Spleen (tissue), 7 donors: Measurements from ENCODE around the gene ZNF326.

ENCODE experiments used
- POLR2A ChIP-seq, 3 donors: fragments of 450-650 bp; IDR thresholded peaks; one replicate each; pipeline ENCODE4 v1.5.1; 2017; ENCODE audit warnings: antibody characterized with exemption in 3 of 3, mild to moderate bottlenecking in 1 of 3
- TF ChIP-seq, protein P1 (sequence below), 11 experiments: fragments of 200-600 bp in 7 of 11; fragments of 450-650 bp in 4 of 11; sonication (generic) in 4 of 11; IDR thresholded peaks in 8 of 11; conservative IDR thresholded peaks in 3 of 11; 1 replicate in 7 of 11; 2 replicates in 4 of 11; pipeline versions ENCODE4 v1.4.0 to v1.8.0; 2016 to 2021; ENCODE audit warnings: antibody characterized with exemption in 11 of 11, inconsistent platforms in 4 of 11, mild to moderate bottlenecking in 1 of 11
- donor health status: DM: no; HTN: no; CAD: no; lungs with moderate emphysema.
- donor health status: DM: no; HTN: no; CAD: no.
- donor health status: DM: no; HTN: no; CAD: no.

DNA sequence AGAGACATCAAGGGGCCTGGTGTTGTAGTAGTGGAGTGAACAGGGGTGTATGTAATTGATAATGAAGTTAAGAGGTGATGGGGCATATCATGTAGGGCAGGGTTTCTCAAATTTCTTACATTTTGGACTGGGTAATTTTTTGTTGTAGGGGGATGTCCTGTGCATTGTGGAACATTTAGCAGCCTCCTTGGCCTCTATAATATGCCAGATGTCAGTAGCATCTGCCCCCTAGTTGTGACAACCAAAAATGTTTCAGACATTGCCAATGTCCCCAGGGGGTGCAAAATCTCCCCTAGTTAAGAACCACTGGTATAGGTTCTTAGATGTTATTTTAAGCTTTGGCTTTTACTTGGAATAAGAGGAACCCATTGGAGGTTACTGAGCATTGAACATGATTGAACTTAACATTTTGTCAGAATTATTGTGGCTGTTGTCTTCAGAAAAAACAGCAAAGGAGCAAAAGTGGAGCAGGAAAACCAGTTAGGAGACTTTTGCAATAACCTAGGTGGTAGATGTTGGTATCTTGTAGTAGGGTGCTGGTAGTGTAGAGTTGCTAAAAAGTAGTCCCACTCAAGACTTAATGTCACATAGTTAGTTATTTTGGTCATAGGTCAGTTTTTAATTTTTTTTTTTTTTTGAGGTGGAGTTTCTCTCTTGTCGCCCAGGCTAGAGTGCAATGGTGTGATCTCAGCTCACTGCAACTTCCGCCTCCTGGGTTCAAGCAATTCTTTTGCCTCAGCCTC, 6.2 kb downstream of the ZNF326 start:
- TF ChIP-seq, protein P1, sequence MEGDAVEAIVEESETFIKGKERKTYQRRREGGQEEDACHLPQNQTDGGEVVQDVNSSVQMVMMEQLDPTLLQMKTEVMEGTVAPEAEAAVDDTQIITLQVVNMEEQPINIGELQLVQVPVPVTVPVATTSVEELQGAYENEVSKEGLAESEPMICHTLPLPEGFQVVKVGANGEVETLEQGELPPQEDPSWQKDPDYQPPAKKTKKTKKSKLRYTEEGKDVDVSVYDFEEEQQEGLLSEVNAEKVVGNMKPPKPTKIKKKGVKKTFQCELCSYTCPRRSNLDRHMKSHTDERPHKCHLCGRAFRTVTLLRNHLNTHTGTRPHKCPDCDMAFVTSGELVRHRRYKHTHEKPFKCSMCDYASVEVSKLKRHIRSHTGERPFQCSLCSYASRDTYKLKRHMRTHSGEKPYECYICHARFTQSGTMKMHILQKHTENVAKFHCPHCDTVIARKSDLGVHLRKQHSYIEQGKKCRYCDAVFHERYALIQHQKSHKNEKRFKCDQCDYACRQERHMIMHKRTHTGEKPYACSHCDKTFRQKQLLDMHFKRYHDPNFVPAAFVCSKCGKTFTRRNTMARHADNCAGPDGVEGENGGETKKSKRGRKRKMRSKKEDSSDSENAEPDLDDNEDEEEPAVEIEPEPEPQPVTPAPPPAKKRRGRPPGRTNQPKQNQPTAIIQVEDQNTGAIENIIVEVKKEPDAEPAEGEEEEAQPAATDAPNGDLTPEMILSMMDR (IDR thresholded peaks at IDR 0.05 in 8 of 11, conservative IDR thresholded peaks at IDR 0.05 in 3 of 11) = no peak
- no peak for TF ChIP-seq POLR2A (IDR thresholded peaks at IDR 0.05)
